ENCODE measurements around the gene ZNF561. TPM values are rescaled to one million over a fixed set of nuclear protein-coding genes. Genes with fewer than 3 reads are reported as not detected.

ZNF561 gene
- polyA plus RNA-seq, 3 donors = 11.0 to 14.3 (median 12.5) TPM

DNA sequence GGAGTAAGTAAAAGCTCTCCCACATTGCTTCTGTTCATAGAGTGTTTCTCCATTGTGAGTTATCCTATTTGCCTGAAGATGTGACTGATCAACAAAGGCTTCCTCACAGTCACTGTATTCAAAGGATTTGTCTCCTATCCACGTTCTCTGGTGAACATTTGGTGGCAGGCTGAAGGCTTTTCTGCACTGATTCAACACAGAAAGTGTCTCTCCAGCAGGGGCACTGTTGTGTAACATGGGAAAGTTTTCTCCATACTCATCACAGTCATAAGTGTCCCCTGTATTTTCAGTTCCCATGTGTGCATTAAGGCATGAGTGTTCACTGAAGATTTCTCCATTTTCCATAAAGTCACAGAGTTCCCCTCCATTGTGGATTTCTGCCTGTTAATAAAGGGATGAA, 54.3 kb downstream of the ZNF561 start:
- Histone ChIP-seq H4K20me1 (ENCODE audit: insufficient read depth, low read length) (no peaks in the 10 kb centered on the region), H3K4me3 (replicated peaks in 1 of 3; ENCODE audit: low read depth in 2 of 3, low read length in 3 of 3) (peak overlapping the region in 1 of 3 experiments; percentile 45), H2AFZ (ENCODE audit: insufficient read depth, low read depth, low read length, poor library complexity, severe bottlenecking) (no peak overlapping the region), H3K4me1 (ENCODE audit: control insufficient read depth in 1 of 2, insufficient read depth in 2 of 2, low read length in 2 of 2) (no peaks in the 10 kb centered on the region), H3K27me3 (ENCODE audit: control insufficient read depth in 2 of 2, insufficient read depth in 2 of 2, low read length in 2 of 2) (no peaks in the 10 kb centered on the region), H3K9me3 (replicated peaks in 1 of 2; ENCODE audit: control insufficient read depth in 1 of 2, insufficient read depth in 1 of 2, low read length in 2 of 2) (peaks cover 76 to 100% of the 10 kb centered on the region in 2 donors), H3K27ac (ENCODE audit: low read depth in 1 of 2, low read length in 2 of 2) (no peak overlapping the region), H3K36me3 (replicated peaks in 1 of 2; ENCODE audit: control insufficient read depth in 1 of 2, insufficient read depth in 2 of 2, low read length in 2 of 2) (peaks cover 38 to 100% of the 10 kb centered on the region in 2 donors), H3K9ac (ENCODE audit: insufficient read depth, low read length, poor library complexity, severe bottlenecking) (no peak overlapping the region), H3K4me2 (replicated peaks; ENCODE audit: extremely low read depth, low read length, poor library complexity, severe bottlenecking) (no peak overlapping the region), H3K79me2 (ENCODE audit: insufficient read depth, low read length) (peaks cover 32% of the 10 kb centered on the region)
- TF ChIP-seq, protein P1, sequence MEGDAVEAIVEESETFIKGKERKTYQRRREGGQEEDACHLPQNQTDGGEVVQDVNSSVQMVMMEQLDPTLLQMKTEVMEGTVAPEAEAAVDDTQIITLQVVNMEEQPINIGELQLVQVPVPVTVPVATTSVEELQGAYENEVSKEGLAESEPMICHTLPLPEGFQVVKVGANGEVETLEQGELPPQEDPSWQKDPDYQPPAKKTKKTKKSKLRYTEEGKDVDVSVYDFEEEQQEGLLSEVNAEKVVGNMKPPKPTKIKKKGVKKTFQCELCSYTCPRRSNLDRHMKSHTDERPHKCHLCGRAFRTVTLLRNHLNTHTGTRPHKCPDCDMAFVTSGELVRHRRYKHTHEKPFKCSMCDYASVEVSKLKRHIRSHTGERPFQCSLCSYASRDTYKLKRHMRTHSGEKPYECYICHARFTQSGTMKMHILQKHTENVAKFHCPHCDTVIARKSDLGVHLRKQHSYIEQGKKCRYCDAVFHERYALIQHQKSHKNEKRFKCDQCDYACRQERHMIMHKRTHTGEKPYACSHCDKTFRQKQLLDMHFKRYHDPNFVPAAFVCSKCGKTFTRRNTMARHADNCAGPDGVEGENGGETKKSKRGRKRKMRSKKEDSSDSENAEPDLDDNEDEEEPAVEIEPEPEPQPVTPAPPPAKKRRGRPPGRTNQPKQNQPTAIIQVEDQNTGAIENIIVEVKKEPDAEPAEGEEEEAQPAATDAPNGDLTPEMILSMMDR (IDR thresholded peaks at IDR 0.05) = no peak
- Mint-ChIP-seq H3K27me3 (ENCODE audit: low read depth in 3 of 3) (peaks cover 0 to 1% (median 0%) of the 10 kb centered on the region in 3 donors), H3K27ac (no peak overlapping the region), H3K4me3 (no peak overlapping the region), H3K36me3 (peaks cover 58 to 85% of the 10 kb centered on the region in 2 donors), H3K4me1 (no peaks in the 10 kb centered on the region), H3K9me3 (peaks cover 44 to 98% (median 93%) of the 10 kb centered on the region in 7 donors)
- no CpG with 5 or more reads among the region's 1 CpG for WGBS (ENCODE audit: insufficient coverage)
- peak in 1 of 3 donors; percentile 8 for DNase-seq
- intact Hi-C loops (cut with micrococcal nuclease) = no loop called here

- Mint-ChIP-seq H3K27me3 (ENCODE audit: low read depth in 3 of 3) (peaks cover 0 to 1% (median 0%) of the 10 kb centered on the region in 3 donors), H3K4me3 (no peak overlapping the region), H3K36me3 (peaks cover 56 to 82% of the 10 kb centered on the region in 2 donors), H3K9me3 (peaks cover 44 to 98% (median 93%) of the 10 kb centered on the region in 7 donors), H3K27ac (no peak overlapping the region), H3K4me1 (no peaks in the 10 kb centered on the region)
- Histone ChIP-seq H3K4me1 (ENCODE audit: control insufficient read depth in 1 of 2, insufficient read depth in 2 of 2, low read length in 2 of 2) (no peaks in the 10 kb centered on the region), H3K4me3 (replicated peaks in 1 of 3; ENCODE audit: low read depth in 2 of 3, low read length in 3 of 3) (peak overlapping the region in 1 of 3 experiments; percentile 45), H3K27ac (ENCODE audit: low read depth in 1 of 2, low read length in 2 of 2) (no peak overlapping the region), H3K9ac (ENCODE audit: insufficient read depth, low read length, poor library complexity, severe bottlenecking) (no peak overlapping the region), H4K20me1 (ENCODE audit: insufficient read depth, low read length) (no peaks in the 10 kb centered on the region), H3K36me3 (replicated peaks in 1 of 2; ENCODE audit: control insufficient read depth in 1 of 2, insufficient read depth in 2 of 2, low read length in 2 of 2) (peaks cover 38 to 100% of the 10 kb centered on the region in 2 donors), H3K4me2 (replicated peaks; ENCODE audit: extremely low read depth, low read length, poor library complexity, severe bottlenecking) (no peak overlapping the region), H2AFZ (ENCODE audit: insufficient read depth, low read depth, low read length, poor library complexity, severe bottlenecking) (no peak overlapping the region), H3K27me3 (ENCODE audit: control insufficient read depth in 2 of 2, insufficient read depth in 2 of 2, low read length in 2 of 2) (no peaks in the 10 kb centered on the region), H3K79me2 (ENCODE audit: insufficient read depth, low read length) (peaks cover 26% of the 10 kb centered on the region), H3K9me3 (replicated peaks in 1 of 2; ENCODE audit: control insufficient read depth in 1 of 2, insufficient read depth in 1 of 2, low read length in 2 of 2) (peaks cover 79 to 100% of the 10 kb centered on the region in 2 donors)
- TF ChIP-seq, protein P1 (IDR thresholded peaks at IDR 0.05) = no peak
- no peak for DNase-seq
- intact Hi-C loops (cut with micrococcal nuclease) = no loop called here
- WGBS (ENCODE audit: insufficient coverage) = no CpG with 5 or more reads among the region's 9 CpGs
Measured at GRCh38 chr19:9565900-9566705, 54.9 kb downstream of the ZNF561 start.

Other genes starting within 250 kb of the ZNF561 start
- 10 to 100 TPM in 1 of 3 donors, 1 to 10 TPM in 2; 5.1 to 33.3 (median 8.5) TPM for gene ZNF266, start 185.7 kb downstream of the ZNF561 start, polyA plus RNA-seq
- not detected for gene ZNF560, start 122.6 kb downstream of the ZNF561 start, polyA plus RNA-seq
- gene ZNF426, start 82.6 kb downstream of the ZNF561 start, polyA plus RNA-seq = 1 to 10 TPM; 1.7 to 6.4 (median 4.1) TPM
- 1 to 10 TPM; 1.5 to 7.2 (median 3.8) TPM for gene ZNF121, start 36.7 kb downstream of the ZNF561 start, polyA plus RNA-seq
- gene ZNF562, start 53.9 kb upstream of the ZNF561 start, polyA plus RNA-seq = 1 to 10 TPM; 3.3 to 7.9 (median 5.1) TPM
- gene ZNF846, start 147.5 kb upstream of the ZNF561 start, polyA plus RNA-seq = 1 to 10 TPM; 2.5 to 6.9 (median 6.5) TPM
- gene FBXL12, start 197.8 kb upstream of the ZNF561 start, polyA plus RNA-seq = 10 to 100 TPM in 1 of 3 donors, 1 to 10 TPM in 2; 6.6 to 49.8 (median 8.1) TPM
- gene UBL5, start 206.7 kb upstream of the ZNF561 start, polyA plus RNA-seq = 100 to 1,000 TPM; 713 to 783 (median 728) TPM
- 10 to 100 TPM; 67.4 to 79.8 (median 68.3) TPM for gene PIN1, start 214.1 kb upstream of the ZNF561 start, polyA plus RNA-seq

All from CD14-positive monocyte (primary cell).